Activated B cell treated with CpG ODN at 0.5 μM for 24 hours (primary cell): ENCODE measurements around the gene MRPL17. TPM values are rescaled to one million over a fixed set of nuclear protein-coding genes. Genes with fewer than 3 reads are reported as not detected.

ENCODE experiments used
- ATAC-seq: fragments of 200-7000 bp; cut with Tn5 transposase; one replicate; pipeline ENCODE4 v1.10.0; 2021; ENCODE audit warnings: low read depth, mild to moderate bottlenecking, moderate library complexity
- CTCF ChIA-PET: fragments of 350-600 bp; sonication (Branson Sonifier 250); formaldehyde crosslinking; loops from one replicate; lab custom pipeline; 2021; ENCODE audit warnings: antibody characterized with exemption; lab: Charles Lee
- POLR2A ChIA-PET: fragments of 350-600 bp; sonication (Branson Sonifier 250); formaldehyde crosslinking; loops from one replicate; lab custom pipeline; 2021; ENCODE audit warnings: antibody characterized with exemption; lab: Charles Lee
- DNase-seq: peaks from one replicate; pipeline ENCODE4 v3.0.0; 2022
- H3K27ac Mint-ChIP-seq: one replicate; pipeline ENCODE4 v1.8.0; 2020; ENCODE audit warnings: mixed read lengths
- H3K27me3 Mint-ChIP-seq: one replicate; pipeline ENCODE4 v1.8.0; 2021; ENCODE audit warnings: mixed read lengths
- H3K36me3 Mint-ChIP-seq: one replicate; pipeline ENCODE4 v1.8.0; 2021; ENCODE audit warnings: low read depth, mixed read lengths
- H3K4me1 Mint-ChIP-seq: one replicate; pipeline ENCODE4 v1.8.0; 2021; ENCODE audit warnings: mixed read lengths
- H3K4me3 Mint-ChIP-seq: one replicate; pipeline ENCODE4 v1.8.0; 2020; ENCODE audit warnings: mild to moderate bottlenecking, mixed read lengths
- H3K9me3 Mint-ChIP-seq: one replicate; pipeline ENCODE4 v1.8.0; 2020; ENCODE audit warnings: mixed read lengths
- CTCF ChIP-seq: fragments of 200-600 bp; IDR thresholded peaks from one replicate; pipeline ENCODE4 v1.8.0; 2022; ENCODE audit warnings: antibody characterized with exemption, mild to moderate bottlenecking
- intact Hi-C: fragments of 100-400 bp; cut with micrococcal nuclease; formaldehyde crosslinking; loops from one replicate; pipeline ENCODE4 v1.15.1; 2024
- total RNA-seq: library from RNA; stranded (reverse); gene quantifications from 2 replicates; pipeline ENCODE4 v1.2.3, GENCODE V29; 2022

The MRPL17 gene
- total RNA-seq, 1 donor from 2014 or later: 34.1 TPM

- POLR2A ChIA-PET: no interaction called here
- no peak for TF ChIP-seq CTCF
- CTCF ChIA-PET: no interaction called here
- Mint-ChIP-seq H3K9me3 (no peaks in the 10 kb centered on the region), H3K4me3 (no peak overlapping the region), H3K36me3 (no peaks in the 10 kb centered on the region), H3K27ac (no peak overlapping the region), H3K4me1 (no peaks in the 10 kb centered on the region), H3K27me3 (no peaks in the 10 kb centered on the region)
- DNase-seq (no peak), ATAC-seq (no peak)
- intact Hi-C loops: no loop called here
Observed at GRCh38 chr11:6640985-6641701, 42.0 kb downstream of the MRPL17 start.

GRCh38 chr11:6640036-6640984 lies 42.8 kb downstream of the MRPL17 start:
- intact Hi-C loops: no loop called here
- no peaks in the 10 kb centered on the region for H3K4me1 Mint-ChIP-seq
- POLR2A ChIA-PET: interaction anchor here (1.4 kb wide), 1 partner anchor 22 kb away, joined by 6 read pairs; the partner anchor contains the start of gene TPP1
- no peak for TF ChIP-seq CTCF
- H3K27me3 Mint-ChIP-seq: no peaks in the 10 kb centered on the region
- no peaks in the 10 kb centered on the region for H3K36me3 Mint-ChIP-seq
- no peak overlapping the region for H3K27ac Mint-ChIP-seq
- no peak overlapping the region for H3K4me3 Mint-ChIP-seq
- ATAC-seq: no peak
- CTCF ChIA-PET: no interaction called here
- DNase-seq: no peak
- no peaks in the 10 kb centered on the region for H3K9me3 Mint-ChIP-seq

GRCh38 chr11:6638429-6638828 lies 44.7 kb downstream of the MRPL17 start:
- Mint-ChIP-seq H3K27ac (no peak overlapping the region), H3K36me3 (no peaks in the 10 kb centered on the region), H3K27me3 (no peaks in the 10 kb centered on the region), H3K4me1 (no peaks in the 10 kb centered on the region), H3K9me3 (no peaks in the 10 kb centered on the region), H3K4me3 (no peak overlapping the region)
- intact Hi-C loops: no loop called here
- POLR2A ChIA-PET: interaction anchor here (1.4 kb wide), 1 partner anchor 20 kb away, joined by 6 read pairs; the partner anchor contains the start of gene TPP1
- no peak for TF ChIP-seq CTCF
- ATAC-seq (no peak), DNase-seq (no peak)
- CTCF ChIA-PET: interaction anchor here (0.6 kb wide), 1 partner anchor 68 kb away, joined by 3 read pairs; no protein-coding TSS in a partner anchor

GRCh38 chr11:6637871-6638270 lies 45.3 kb downstream of the MRPL17 start:
- ChIA-PET CTCF (no interaction called here), POLR2A (no interaction called here)
- Mint-ChIP-seq H3K9me3 (no peaks in the 10 kb centered on the region), H3K4me1 (no peaks in the 10 kb centered on the region), H3K36me3 (no peaks in the 10 kb centered on the region), H3K27ac (no peak overlapping the region), H3K4me3 (no peak overlapping the region), H3K27me3 (no peaks in the 10 kb centered on the region)
- DNase-seq: no peak
- no peak for TF ChIP-seq CTCF
- intact Hi-C loops: no loop called here
- ATAC-seq: no peak

GRCh38 chr11:6636480-6636879 lies 46.7 kb downstream of the MRPL17 start:
- Mint-ChIP-seq H3K36me3 (no peaks in the 10 kb centered on the region), H3K4me3 (no peak overlapping the region), H3K27me3 (no peaks in the 10 kb centered on the region), H3K9me3 (no peaks in the 10 kb centered on the region), H3K27ac (no peak overlapping the region), H3K4me1 (no peaks in the 10 kb centered on the region)
- no peak for DNase-seq
- CTCF ChIA-PET: interaction anchor here (1.0 kb wide), 1 partner anchor 131 kb away, joined by 3 read pairs; no protein-coding TSS in a partner anchor
- no peak for ATAC-seq
- intact Hi-C loops: no loop called here
- no peak for TF ChIP-seq CTCF
- POLR2A ChIA-PET: no interaction called here
